Fibroblast of skin of left quadriceps (primary cell): ENCODE results near the gene THAP4.

Source experiments
- DNase-seq, 2 experiments: peaks; one replicate each; pipeline ENCODE4 v3.0.0-alpha.2; 2013; ENCODE audit warnings: low read depth in 2 of 2

THAP4 gene, protein sequence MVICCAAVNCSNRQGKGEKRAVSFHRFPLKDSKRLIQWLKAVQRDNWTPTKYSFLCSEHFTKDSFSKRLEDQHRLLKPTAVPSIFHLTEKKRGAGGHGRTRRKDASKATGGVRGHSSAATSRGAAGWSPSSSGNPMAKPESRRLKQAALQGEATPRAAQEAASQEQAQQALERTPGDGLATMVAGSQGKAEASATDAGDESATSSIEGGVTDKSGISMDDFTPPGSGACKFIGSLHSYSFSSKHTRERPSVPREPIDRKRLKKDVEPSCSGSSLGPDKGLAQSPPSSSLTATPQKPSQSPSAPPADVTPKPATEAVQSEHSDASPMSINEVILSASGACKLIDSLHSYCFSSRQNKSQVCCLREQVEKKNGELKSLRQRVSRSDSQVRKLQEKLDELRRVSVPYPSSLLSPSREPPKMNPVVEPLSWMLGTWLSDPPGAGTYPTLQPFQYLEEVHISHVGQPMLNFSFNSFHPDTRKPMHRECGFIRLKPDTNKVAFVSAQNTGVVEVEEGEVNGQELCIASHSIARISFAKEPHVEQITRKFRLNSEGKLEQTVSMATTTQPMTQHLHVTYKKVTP

GRCh38 chr2:241637018-241637794 is at the start of gene THAP4, which contains the start of gene ATG4B:
Gene THAP4, minus strand, starts transcription at chr2:241637158. Its CDS starts 141 bp downstream, at chr2:241637017.
Gene ATG4B, plus strand, starts transcription at chr2:241637693. Its CDS starts 22 bp downstream, at chr2:241637715.
- peak; percentile 59 to 64 for DNase-seq

DNA sequence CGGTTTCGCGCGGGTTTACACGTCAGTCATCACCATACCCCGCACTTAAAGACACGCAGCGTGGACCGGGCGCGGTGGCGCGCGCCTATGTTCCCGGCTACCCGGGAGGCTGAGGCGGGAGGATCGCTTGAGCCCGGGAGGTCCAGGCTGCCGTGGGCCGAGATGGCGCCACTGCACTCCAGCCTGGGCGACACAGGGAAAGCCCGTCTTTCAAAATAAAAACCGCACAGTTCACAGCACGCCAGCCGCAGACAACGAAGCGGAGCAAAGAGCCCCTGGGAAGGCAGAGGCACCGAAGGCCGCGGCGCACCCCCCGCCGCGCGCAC is 49.3 kb upstream of the THAP4 start:
- no peak for DNase-seq

GRCh38 chr2:241680827-241681599 is 44.1 kb upstream of the THAP4 start:
- peak; percentile 41 to 47 for DNase-seq

GRCh38 chr2:241680044-241680443 is 43.1 kb upstream of the THAP4 start:
- no peak for DNase-seq

DNA sequence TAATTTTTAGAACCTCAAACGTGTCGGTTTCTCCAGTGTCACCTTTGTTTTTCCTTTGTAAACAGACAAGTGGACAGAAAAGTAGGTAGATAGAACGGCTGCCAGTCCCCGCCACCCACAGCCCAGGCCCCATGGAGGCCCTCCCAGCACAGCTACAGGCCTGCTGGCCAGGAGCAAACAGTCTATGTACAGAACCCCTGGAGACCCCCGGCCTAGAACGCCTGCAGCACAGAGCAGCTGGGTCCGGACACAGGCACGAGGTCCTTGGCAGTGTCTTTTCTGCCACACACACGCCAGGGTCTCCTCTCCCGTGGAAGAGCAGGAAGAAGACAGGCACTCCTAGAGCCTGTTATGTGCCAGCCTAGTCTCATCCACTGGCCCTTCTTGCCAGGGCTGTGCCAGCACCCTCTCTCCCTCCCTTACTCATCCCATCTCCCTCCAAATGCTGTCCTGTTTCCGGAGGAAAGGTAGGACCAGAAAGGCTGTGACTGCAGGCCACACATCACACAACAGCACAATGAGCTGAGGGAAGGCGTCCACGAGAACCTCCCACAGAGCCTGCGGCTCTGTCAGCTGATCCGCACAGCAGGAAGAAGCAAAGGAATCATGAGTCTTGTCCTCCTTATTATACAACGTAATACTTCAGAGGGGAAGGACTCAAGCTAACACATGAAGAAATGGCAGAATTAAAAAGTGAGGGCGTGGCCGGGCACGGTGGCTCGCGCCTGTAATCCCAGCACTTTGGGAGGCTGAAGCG is 42.0 kb upstream of the THAP4 start:
- no peak for DNase-seq

DNA sequence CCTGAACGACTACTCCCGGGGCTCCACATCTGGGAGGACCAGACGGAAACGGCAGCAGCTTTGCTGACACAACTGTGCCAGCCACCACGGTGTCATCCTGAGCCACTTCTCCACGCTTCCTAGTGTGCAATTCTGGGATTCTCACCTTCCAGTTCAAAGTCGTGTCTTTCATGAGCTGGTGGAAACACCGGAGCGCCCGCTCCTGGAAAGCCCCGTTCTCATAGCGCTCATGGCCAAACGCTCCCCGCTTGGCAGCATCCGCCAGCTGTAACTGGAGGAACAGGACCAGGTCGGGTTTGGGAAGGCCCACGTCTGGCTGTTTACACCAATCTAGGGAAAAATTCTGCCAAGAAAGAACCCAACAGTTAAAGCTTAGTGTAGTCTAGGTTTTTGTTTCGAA is 41.3 kb upstream of the THAP4 start:
- no peak for DNase-seq

- no peak for DNase-seq
Observed at GRCh38 chr2:241677392-241677791, 40.4 kb upstream of the THAP4 start.

- no peak for DNase-seq
Observed at GRCh38 chr2:241676665-241677064, 39.7 kb upstream of the THAP4 start.

DNA sequence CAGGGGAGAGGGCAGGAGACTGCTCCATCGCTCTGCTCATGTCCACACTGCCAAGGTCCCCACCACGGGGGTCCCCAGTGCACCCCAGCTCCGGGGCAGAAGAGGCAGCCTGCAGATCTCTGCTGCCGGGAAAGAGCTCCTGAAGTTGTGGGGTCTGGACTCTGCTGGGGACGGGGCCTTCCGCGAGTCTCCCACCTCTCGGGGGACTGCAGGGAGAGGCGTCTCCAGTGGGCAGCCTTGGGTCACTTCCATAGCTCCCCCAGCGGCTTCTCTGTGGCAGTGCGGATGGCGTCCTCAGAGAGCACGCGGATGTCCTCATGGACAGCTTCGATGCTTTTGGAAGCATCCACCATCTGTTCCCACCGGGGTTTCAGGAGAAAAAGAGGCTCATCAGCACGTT is 38.9 kb upstream of the THAP4 start:
- DNase-seq, result no peak

DNA sequence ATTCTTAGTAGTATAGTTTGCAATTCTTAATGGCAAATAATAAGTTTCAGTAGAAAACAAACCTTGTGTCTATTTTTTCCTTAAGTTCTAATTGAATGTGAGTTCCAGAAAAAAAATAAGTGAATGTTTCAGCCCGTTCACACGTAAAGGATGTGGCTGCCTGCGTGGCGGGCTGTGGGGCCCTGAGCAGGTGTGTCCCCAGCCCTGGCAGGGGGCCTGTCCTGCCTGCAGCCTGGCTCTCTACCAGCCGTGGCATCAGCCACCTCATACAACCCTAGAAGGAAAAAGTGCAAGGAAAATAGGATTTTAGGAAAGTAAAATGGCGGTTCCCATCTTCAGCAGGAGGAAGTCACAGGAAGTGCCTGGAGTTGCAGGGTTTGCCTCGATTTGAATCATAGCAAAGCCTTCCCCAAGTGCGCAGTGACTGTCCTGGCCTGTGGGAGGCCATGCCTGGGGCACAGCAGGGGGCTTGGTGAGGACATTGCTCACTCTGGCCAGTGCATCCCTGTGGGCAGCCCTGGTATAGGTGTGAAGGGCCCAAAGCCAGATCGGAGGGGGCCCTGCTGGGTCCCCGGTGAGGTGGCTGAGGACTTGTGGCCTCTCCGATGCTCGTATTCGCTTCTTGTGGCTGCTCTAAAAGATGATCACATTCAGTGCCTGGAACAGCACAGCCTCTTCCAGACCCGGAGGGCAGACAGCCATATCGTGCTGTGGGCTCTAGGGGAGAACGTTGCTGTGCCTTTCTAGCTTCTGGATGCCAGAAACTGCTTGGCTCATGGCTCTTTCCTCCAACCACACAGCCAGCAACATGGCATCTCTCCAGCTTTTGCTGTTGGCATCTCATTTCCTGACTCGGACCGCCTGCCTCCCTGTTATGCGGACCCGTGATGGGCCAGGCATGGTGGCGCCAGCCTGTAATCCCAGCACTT is 37.1 kb upstream of the THAP4 start:
- DNase-seq, result no peak

- DNase-seq, result no peak
Observed at GRCh38 chr2:241673189-241673663, 36.3 kb upstream of the THAP4 start.

- no peak for DNase-seq
Observed at GRCh38 chr2:241672243-241673188, 35.6 kb upstream of the THAP4 start.

DNA sequence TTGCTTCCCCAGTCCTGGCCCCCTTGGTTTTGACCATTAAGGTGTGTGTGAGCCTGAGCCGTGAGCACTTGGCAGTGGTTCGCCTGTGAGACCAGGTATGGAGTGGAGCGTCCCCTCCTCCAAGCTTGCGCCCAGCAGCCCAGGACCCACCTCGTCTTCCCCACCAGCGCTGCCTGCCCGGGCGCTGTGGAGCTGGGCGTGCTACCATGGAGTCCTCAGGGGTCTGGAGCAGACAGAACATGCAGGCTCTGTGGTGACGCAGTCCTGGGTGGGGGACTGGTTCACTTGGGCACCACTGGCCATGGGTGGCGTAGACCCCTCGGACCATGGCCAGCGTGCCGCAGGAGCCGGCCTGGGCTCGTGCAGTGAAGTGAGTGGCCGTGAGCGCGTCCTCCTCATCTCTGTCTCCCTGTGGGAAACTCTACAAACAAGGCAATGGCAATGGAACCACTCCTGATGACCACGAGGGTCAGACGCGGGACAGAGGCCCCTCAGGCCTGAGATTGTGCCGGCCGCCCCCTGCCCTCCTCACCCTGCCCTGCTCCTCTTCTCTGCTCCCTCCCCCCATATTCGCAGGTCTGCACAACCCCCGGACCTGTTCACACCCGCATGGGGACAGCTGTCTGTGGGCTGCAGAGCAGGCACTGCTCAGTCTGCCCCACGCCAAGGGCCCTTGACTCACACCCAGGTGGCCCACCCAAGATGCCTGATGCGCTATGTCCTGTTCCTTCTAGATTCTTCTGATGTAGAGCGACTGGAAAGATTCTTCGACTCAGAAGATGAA is 34.7 kb upstream of the THAP4 start:
- no peak for DNase-seq

DNA sequence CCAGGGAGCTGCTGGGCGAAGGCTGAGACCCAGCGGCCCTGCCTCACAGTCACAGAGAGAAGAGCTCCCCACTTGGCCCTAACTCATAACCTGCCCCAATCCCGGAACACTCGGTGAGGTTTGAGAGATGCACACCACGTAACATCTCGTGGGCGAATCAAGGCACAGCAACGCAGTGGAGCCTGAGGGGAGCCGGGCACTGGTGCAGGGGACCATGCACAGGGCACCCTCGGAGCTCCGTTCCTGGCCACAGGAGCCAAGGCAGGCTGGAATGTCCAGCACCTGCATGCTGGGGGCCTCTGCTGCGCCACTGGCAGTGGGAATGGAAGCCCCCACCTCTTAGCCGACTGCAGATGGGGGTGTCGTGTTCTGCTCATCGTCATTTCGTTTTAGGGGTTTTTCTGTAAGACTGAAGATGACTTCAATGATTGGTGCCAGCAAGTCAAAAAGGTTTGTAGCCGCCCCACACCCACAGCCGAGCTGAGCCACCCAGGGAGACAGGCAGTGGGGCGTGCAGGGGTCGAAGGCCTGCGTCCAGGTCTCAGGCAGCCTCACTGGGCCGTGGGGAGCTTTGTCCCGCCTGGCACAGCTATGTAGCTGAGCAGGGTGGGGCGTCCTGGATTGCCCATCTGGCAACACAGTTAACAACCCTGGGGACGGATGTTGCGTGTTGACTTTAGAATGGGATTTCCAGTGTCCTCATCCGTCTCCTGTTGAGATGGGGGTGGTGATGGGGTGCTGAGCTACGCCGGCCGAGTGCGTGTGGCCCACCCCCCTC is 33.6 kb upstream of the THAP4 start:
- DNase-seq, result no peak

DNA sequence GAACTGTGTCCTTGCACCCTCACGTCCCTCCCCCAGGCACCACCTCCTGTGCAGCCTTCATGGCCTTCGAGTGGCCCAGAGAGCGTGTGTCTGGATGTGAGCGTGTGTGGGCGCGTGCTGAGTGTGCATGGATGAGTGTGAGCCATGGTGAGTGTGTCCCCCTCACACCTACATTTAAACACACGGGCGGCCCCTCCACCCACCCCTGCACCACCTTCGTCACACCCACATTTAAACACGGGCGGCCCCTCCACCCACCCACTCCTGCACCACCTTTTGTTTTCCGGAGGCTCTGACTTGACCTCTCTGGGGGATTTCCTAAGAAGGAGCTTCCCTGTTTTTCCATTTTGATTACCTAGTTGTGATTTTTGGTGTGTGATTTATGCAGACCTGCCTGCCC is 31.9 kb upstream of the THAP4 start:
- DNase-seq, result no peak

DNA sequence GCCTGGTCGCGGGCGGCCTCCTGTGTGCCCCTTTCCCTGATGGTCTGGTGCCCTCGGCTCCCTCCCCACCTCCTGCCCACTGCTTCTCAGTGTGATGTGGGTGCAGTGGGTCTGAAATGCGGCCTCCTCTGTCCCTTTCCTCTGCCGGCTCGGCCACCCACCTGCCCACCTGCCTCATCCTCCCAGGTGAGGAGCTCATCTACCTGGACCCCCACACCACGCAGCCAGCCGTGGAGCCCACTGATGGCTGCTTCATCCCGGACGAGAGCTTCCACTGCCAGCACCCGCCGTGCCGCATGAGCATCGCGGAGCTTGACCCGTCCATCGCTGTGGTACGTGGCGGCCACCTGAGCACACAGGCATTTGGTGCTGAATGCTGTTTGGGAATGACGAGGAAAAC is 31.4 kb upstream of the THAP4 start:
- no peak for DNase-seq
